Activated gamma-delta T cell (primary cell): ENCODE measurements around the gene SLC27A4.

Experiments
- DNase-seq: peaks from one replicate; lab custom pipeline; 2025; lab: John Stamatoyannopoulos, UW

SLC27A4 gene

GRCh38 chr9:128391956-128392301 is 51.6 kb downstream of the SLC27A4 start:
- DNase-seq, result no peak

- DNase-seq, result no peak
Observed at GRCh38 chr9:128392302-128393144, 52.2 kb downstream of the SLC27A4 start.

- no peak for DNase-seq
Observed at GRCh38 chr9:128393145-128393775, 52.9 kb downstream of the SLC27A4 start.

- DNase-seq, result no peak
Observed at GRCh38 chr9:128393970-128394369, 53.6 kb downstream of the SLC27A4 start.

- DNase-seq, result no peak
Observed at GRCh38 chr9:128394379-128395168, 54.2 kb downstream of the SLC27A4 start.

GRCh38 chr9:128396970-128397613 is 56.8 kb downstream of the SLC27A4 start:
- no peak for DNase-seq

- no peak for DNase-seq
Observed at GRCh38 chr9:128397831-128398230, 57.5 kb downstream of the SLC27A4 start.

- no peak for DNase-seq
Observed at GRCh38 chr9:128399861-128400260, 59.5 kb downstream of the SLC27A4 start.

- DNase-seq, result no peak
Observed at GRCh38 chr9:128404560-128404959, 64.2 kb downstream of the SLC27A4 start.

GRCh38 chr9:128405077-128405779 is 64.9 kb downstream of the SLC27A4 start:
- DNase-seq, result no peak

- DNase-seq, result no peak
Observed at GRCh38 chr9:128405780-128406171, 65.4 kb downstream of the SLC27A4 start.

- DNase-seq, result no peak
Observed at GRCh38 chr9:128406848-128407391, 66.6 kb downstream of the SLC27A4 start.

- no peak for DNase-seq
Observed at GRCh38 chr9:128408963-128409431, 68.7 kb downstream of the SLC27A4 start.

GRCh38 chr9:128409450-128409849 is 69.1 kb downstream of the SLC27A4 start:
- no peak for DNase-seq

GRCh38 chr9:128409978-128410377 is 69.7 kb downstream of the SLC27A4 start:
- no peak for DNase-seq
